ENCODE data around the gene IFIH1. TPM values are rescaled to one million over a fixed set of nuclear protein-coding genes. Genes with fewer than 3 reads are reported as not detected.

IFIH1 gene
- total and polyA plus RNA-seq, 9 of the 15 experiments (the other 6 are each of a cell fraction or from before 2014, with no cell fraction given) = 0.15 to 1.2 (median 0.60) TPM; not detected in 1

DNA sequence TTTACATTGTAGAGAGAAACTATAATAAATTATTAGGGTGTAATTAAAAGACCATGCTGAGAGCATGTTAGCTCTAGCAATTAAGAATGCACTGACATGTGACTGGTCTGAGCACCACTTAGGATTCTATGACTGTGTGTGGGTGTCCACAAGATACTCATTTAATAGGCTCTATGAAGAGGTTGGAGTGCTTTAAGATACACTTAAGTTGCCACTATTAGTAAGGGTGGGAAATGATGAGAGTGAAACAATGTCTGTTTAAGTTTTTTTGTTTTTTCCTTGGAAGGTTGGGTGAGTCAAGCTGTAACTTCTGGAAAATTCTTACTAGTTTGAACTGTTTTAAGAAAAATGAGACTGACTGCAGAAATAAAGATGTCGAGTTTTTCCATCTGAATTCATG, 73.4 kb downstream of the IFIH1 start:
- Histone ChIP-seq H3K4me1 (replicated peaks in 1 of 2; ENCODE audit: control insufficient read depth in 2 of 2, insufficient read depth in 2 of 2, low read length in 2 of 2) (no peaks in the 10 kb centered on the region), H2AFZ (ENCODE audit: low read depth, low read length) (no peak overlapping the region), H3K9ac (ENCODE audit: insufficient read depth in 1 of 2, low read depth in 2 of 2, low read length in 2 of 2) (no peak overlapping the region), H3K9me3 (replicated peaks; ENCODE audit: control insufficient read depth, insufficient read depth, low read depth, low read length) (0 out of 2 replicates have a peak, but pooled peaks cover 2% of the 10 kb centered on the region), H3K27ac (ENCODE audit: extremely low read depth, low read depth, low read length) (no peak overlapping the region), H3K79me2 (ENCODE audit: control insufficient read depth, insufficient read depth, low read length) (no peaks in the 10 kb centered on the region), H3K36me3 (ENCODE audit: control insufficient read depth, insufficient read depth, low read length) (no peaks in the 10 kb centered on the region), H4K20me1 (replicated peaks; ENCODE audit: control insufficient read depth, insufficient read depth, low read length) (no peaks in the 10 kb centered on the region), H3K4me2 (ENCODE audit: insufficient read depth, low read length) (no peak overlapping the region), H3K4me3 (no peak overlapping the region), H3K27me3 (ENCODE audit: control insufficient read depth in 2 of 2, insufficient read depth in 2 of 2, low read length in 2 of 2) (no peaks in the 10 kb centered on the region), H3K9me1 (ENCODE audit: control insufficient read depth, insufficient read depth, low read length) (no peaks in the 10 kb centered on the region)
- CTCF ChIA-PET (ENCODE audit: low intra/inter-chr PET ratio) = no interaction called here
- 0% methylated on average over 1 of the region's 1 CpG for WGBS (ENCODE audit: insufficient coverage, low coverage, missing lambda C conversion rate)
- POLR2A ChIA-PET = no interaction called here
- no peak for DNase-seq (ENCODE audit: extremely low read depth in 1 of 4, low spot score in 3 of 4)
- no peak for TF ChIP-seq ZEB2 (IDR thresholded peaks at IDR 0.05)
- no peak for TF ChIP-seq ZFP30 (CRISPR knock-in tag; IDR thresholded peaks at IDR 0.05; ENCODE audit: borderline replicate concordance)
- TF ChIP-seq NCOA1 (IDR thresholded peaks at IDR 0.05; ENCODE audit: low read depth) = no peak
- no peak for TF ChIP-seq KLF1 (tag; IDR thresholded peaks at IDR 0.05)
- FAIRE-seq = no peak
- intact Hi-C loops (cut with micrococcal nuclease) = no loop called here
- ATAC-seq = no peak
- no TSS peak for BruUV-seq (replicated peaks)
- in situ Hi-C loops (cut with MboI) = no loop called here

DNA sequence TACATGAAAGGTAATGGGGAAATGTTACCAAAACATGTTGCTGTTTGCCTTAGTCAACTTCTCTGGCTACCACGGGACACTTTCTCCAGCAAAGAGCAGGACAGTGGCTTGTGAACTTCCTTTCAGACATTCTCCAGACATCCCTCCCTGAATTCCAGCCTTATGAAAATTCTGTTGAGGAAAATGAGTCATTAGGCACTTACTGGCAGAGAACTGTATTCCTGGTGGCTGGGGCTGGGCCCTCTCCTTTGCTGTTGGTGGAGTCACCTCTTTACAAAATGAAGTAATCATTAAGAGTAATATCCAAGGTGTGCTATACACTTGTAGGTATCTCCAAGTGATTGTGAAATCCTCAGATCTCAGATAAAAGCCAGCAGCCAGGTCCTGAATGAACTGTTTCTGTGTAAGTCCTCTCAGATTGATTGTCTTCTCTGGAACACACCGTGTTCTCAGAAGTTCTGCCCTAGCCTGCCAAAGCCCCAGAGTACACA, 73.9 kb downstream of the IFIH1 start:
- no TSS peak for BruUV-seq (replicated peaks)
- H3K4me1 ChIP-seq (replicated peaks in 1 of 2; ENCODE audit: control insufficient read depth in 2 of 2, insufficient read depth in 2 of 2, low read length in 2 of 2) = no peaks in the 10 kb centered on the region
- H3K4me2 ChIP-seq (ENCODE audit: insufficient read depth, low read length) = no peak overlapping the region
- FAIRE-seq = no peak
- H3K9ac ChIP-seq (ENCODE audit: insufficient read depth in 1 of 2, low read depth in 2 of 2, low read length in 2 of 2) = no peak overlapping the region
- ChIA-PET CTCF (ENCODE audit: low intra/inter-chr PET ratio) (no interaction called here), POLR2A (no interaction called here)
- no peak overlapping the region for H3K4me3 ChIP-seq
- H3K27ac ChIP-seq (ENCODE audit: extremely low read depth, low read depth, low read length) = no peak overlapping the region
- 0% methylated on average over 2 of the region's 2 CpGs for WGBS (ENCODE audit: insufficient coverage, low coverage, missing lambda C conversion rate)
- H3K9me3 ChIP-seq (replicated peaks; ENCODE audit: control insufficient read depth, insufficient read depth, low read depth, low read length) = 0 out of 2 replicates have a peak, but pooled peaks cover 2% of the 10 kb centered on the region
- in situ Hi-C loops (cut with MboI) = no loop called here
- H3K36me3 ChIP-seq (ENCODE audit: control insufficient read depth, insufficient read depth, low read length) = no peaks in the 10 kb centered on the region
- no peaks in the 10 kb centered on the region for H3K27me3 ChIP-seq (ENCODE audit: control insufficient read depth in 2 of 2, insufficient read depth in 2 of 2, low read length in 2 of 2)
- intact Hi-C loops (cut with micrococcal nuclease) = no loop called here
- H3K9me1 ChIP-seq (ENCODE audit: control insufficient read depth, insufficient read depth, low read length) = no peaks in the 10 kb centered on the region
- no peak overlapping the region for H2AFZ ChIP-seq (ENCODE audit: low read depth, low read length)
- DNase-seq (ENCODE audit: extremely low read depth in 1 of 4, low spot score in 3 of 4) = no peak
- no peak for ATAC-seq
- H3K79me2 ChIP-seq (ENCODE audit: control insufficient read depth, insufficient read depth, low read length) = no peaks in the 10 kb centered on the region
- H4K20me1 ChIP-seq (replicated peaks; ENCODE audit: control insufficient read depth, insufficient read depth, low read length) = no peaks in the 10 kb centered on the region
- TF ChIP-seq WHSC1 (IDR thresholded peaks at IDR 0.05; ENCODE audit: low read length) (no peak), TAF15 (IDR thresholded peaks at IDR 0.05; ENCODE audit: low read depth, low read length) (no peak)
- TF ChIP-seq, protein P1, sequence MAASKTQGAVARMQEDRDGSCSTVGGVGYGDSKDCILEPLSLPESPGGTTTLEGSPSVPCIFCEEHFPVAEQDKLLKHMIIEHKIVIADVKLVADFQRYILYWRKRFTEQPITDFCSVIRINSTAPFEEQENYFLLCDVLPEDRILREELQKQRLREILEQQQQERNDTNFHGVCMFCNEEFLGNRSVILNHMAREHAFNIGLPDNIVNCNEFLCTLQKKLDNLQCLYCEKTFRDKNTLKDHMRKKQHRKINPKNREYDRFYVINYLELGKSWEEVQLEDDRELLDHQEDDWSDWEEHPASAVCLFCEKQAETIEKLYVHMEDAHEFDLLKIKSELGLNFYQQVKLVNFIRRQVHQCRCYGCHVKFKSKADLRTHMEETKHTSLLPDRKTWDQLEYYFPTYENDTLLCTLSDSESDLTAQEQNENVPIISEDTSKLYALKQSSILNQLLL (CRISPR knock-in tag; IDR thresholded peaks at IDR 0.05; ENCODE audit: borderline replicate concordance) = no peak
- TF ChIP-seq, protein P2, sequence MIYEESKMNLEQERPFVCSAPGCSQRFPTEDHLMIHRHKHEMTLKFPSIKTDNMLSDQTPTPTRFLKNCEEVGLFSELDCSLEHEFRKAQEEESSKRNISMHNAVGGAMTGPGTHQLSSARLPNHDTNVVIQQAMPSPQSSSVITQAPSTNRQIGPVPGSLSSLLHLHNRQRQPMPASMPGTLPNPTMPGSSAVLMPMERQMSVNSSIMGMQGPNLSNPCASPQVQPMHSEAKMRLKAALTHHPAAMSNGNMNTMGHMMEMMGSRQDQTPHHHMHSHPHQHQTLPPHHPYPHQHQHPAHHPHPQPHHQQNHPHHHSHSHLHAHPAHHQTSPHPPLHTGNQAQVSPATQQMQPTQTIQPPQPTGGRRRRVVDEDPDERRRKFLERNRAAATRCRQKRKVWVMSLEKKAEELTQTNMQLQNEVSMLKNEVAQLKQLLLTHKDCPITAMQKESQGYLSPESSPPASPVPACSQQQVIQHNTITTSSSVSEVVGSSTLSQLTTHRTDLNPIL (CRISPR knock-in tag; IDR thresholded peaks at IDR 0.05) = no peak
- TF ChIP-seq, protein P3, sequence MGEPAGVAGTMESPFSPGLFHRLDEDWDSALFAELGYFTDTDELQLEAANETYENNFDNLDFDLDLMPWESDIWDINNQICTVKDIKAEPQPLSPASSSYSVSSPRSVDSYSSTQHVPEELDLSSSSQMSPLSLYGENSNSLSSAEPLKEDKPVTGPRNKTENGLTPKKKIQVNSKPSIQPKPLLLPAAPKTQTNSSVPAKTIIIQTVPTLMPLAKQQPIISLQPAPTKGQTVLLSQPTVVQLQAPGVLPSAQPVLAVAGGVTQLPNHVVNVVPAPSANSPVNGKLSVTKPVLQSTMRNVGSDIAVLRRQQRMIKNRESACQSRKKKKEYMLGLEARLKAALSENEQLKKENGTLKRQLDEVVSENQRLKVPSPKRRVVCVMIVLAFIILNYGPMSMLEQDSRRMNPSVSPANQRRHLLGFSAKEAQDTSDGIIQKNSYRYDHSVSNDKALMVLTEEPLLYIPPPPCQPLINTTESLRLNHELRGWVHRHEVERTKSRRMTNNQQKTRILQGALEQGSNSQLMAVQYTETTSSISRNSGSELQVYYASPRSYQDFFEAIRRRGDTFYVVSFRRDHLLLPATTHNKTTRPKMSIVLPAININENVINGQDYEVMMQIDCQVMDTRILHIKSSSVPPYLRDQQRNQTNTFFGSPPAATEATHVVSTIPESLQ (CRISPR knock-in tag; IDR thresholded peaks at IDR 0.05) = no peak
- TF ChIP-seq, protein P4, sequence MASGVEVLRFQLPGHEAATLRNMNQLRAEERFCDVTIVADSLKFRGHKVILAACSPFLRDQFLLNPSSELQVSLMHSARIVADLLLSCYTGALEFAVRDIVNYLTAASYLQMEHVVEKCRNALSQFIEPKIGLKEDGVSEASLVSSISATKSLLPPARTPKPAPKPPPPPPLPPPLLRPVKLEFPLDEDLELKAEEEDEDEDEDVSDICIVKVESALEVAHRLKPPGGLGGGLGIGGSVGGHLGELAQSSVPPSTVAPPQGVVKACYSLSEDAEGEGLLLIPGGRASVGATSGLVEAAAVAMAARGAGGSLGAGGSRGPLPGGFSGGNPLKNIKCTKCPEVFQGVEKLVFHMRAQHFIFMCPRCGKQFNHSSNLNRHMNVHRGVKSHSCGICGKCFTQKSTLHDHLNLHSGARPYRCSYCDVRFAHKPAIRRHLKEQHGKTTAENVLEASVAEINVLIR (CRISPR knock-in tag; IDR thresholded peaks at IDR 0.05) = no peak

Data from K562 (cell line).